BJ (cell line): ENCODE data around the gene FOXO6. TPM values are rescaled to one million over a fixed set of nuclear protein-coding genes. Genes with fewer than 3 reads are reported as not detected.

Experiments
- CTCF ChIA-PET: fragments of 350-600 bp; formaldehyde crosslinking; extraction: SDS; loops from one replicate; lab custom pipeline; 2021; ENCODE audit warnings: antibody characterized with exemption, inconsistent platforms; lab: Yijun Ruan, JAX
- POLR2A ChIA-PET: fragments of 300-600 bp; sonication (Branson Sonifier 250); formaldehyde crosslinking; extraction: SDS; loops from one replicate; lab custom pipeline; 2021; ENCODE audit warnings: antibody characterized with exemption; lab: Charles Lee
- DNase-seq: peaks from one replicate; pipeline ENCODE4 v3.0.0-alpha.2; 2011; ENCODE audit warnings: low read depth
- H3K27me3 ChIP-seq: 2 replicates; pipeline ENCODE4 v1.6.0; 2011; ENCODE audit warnings: low read length; ENCODE audit not compliant: control insufficient read depth, insufficient read depth
- H3K36me3 ChIP-seq: 2 replicates; pipeline ENCODE4 v1.5.1; 2011; ENCODE audit warnings: low read length; ENCODE audit not compliant: control insufficient read depth, insufficient read depth
- H3K4me3 ChIP-seq: 2 replicates; pipeline ENCODE4 v1.5.1; 2011; ENCODE audit warnings: low read depth, mild to moderate bottlenecking, control low read depth, low read length
- polyA plus RNA-seq: library from polyadenylated mRNA; depleted of rRNA; stranded (reverse); fragments of >200 nt; gene quantifications from 2 replicates; pipeline ENCODE4 v1.2.3, GENCODE V29; 2011
- TF ChIP-seq, protein P1 (sequence below): IDR thresholded peaks from 2 replicates; pipeline ENCODE4 v1.5.1; 2011; ENCODE audit warnings: low read depth, mild to moderate bottlenecking, control low read depth, inconsistent platforms, low read length, moderate library complexity; ENCODE audit not compliant: insufficient read depth

Gene FOXO6
- polyA plus RNA-seq, 1 experiment = 0.02 TPM

DNA sequence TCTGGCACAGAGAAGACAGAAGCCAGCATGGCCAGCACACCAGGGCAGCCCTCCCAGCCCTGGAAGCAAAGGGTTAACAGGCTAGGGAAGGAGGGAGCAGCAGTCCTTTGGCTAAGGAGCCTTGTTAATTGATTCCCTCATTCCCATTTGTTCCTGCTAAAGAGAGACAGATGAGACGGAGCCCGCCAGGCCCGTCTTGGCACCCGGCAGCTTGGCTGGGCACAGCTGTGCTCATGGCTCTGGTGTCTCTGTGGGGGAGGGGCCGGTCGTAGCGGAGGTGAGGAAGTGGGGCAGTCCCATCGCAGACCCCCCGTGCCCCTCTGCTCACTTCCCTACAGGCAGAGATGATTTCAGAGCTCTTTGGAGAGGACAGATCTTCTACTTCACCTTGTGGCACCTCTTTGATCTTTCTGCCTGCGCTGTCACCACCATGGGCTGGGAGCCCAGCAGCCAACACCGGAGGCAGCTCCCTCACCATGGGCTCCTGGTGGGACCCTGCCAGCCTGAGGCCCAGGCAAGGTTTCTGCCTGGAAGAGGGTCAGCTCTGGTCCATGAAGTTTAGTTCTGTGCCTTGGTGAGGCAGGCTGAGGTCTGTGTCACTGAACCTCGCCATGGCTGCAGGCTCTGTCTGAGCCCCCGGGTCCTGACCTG lies 38.0 kb downstream of the FOXO6 start:
- POLR2A ChIA-PET = no interaction called here
- H3K27me3 ChIP-seq = peaks cover 10% of the 10 kb centered on the region

DNA sequence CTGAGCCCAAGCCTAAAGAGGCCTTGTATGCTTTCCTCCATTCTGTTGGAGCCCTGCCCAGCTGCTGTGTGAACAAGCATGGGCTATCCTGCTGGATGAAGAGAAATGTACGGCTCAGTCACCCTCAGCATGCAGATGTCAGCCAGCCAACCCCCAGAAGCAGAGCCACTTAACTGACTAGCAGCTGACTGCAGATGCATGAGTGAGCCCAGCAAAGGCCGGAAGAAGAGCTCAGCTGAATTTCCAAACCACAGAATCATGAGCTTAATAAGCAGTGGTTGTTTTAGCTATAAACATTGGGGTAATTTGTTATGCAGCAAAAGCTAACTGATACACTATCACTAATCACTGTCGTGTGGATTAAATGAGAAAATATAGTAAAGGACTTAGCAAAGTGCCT lies 39.0 kb downstream of the FOXO6 start:
- H3K4me3 ChIP-seq = no peak overlapping the region
- H3K36me3 ChIP-seq = no peaks in the 10 kb centered on the region
- peaks cover 6% of the 10 kb centered on the region for H3K27me3 ChIP-seq
- no peak for DNase-seq
- TF ChIP-seq, protein P1, sequence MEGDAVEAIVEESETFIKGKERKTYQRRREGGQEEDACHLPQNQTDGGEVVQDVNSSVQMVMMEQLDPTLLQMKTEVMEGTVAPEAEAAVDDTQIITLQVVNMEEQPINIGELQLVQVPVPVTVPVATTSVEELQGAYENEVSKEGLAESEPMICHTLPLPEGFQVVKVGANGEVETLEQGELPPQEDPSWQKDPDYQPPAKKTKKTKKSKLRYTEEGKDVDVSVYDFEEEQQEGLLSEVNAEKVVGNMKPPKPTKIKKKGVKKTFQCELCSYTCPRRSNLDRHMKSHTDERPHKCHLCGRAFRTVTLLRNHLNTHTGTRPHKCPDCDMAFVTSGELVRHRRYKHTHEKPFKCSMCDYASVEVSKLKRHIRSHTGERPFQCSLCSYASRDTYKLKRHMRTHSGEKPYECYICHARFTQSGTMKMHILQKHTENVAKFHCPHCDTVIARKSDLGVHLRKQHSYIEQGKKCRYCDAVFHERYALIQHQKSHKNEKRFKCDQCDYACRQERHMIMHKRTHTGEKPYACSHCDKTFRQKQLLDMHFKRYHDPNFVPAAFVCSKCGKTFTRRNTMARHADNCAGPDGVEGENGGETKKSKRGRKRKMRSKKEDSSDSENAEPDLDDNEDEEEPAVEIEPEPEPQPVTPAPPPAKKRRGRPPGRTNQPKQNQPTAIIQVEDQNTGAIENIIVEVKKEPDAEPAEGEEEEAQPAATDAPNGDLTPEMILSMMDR = no peak
- CTCF ChIA-PET = no interaction called here
- POLR2A ChIA-PET = no interaction called here

More for the DNA sequence above, 38.0 kb downstream of the FOXO6 start:
- CTCF ChIA-PET = interaction anchor here (0.8 kb wide), 1 partner anchor 18 kb away, joined by 3 read pairs; no protein-coding TSS in a partner anchor
- DNase-seq = no peak
- no peaks in the 10 kb centered on the region for H3K36me3 ChIP-seq
- TF ChIP-seq, protein P1 = no peak
- H3K4me3 ChIP-seq = no peak overlapping the region

DNA sequence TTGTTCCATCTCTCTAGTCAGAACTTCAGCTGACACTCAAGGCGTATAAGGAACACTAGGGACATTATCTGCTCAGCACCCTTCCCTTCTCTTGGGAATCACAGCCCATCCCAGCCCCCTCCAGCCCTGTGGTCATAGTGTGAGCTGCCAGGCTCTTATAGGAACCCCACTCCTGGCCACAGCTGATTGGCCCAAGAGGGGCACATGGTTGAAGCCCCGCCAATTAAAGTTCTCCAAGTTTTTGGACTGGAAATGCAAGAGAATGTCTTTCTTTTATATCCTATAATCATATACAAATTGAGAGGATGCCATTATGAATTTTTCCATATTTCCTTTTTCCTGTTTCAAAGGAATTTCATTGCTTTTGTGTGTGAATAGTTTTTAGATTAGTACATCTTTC lies 40.7 kb downstream of the FOXO6 start:
- POLR2A ChIA-PET = no interaction called here
- no peaks in the 10 kb centered on the region for H3K36me3 ChIP-seq
- no peak overlapping the region for H3K4me3 ChIP-seq
- CTCF ChIA-PET = interaction anchor here (1.4 kb wide), 1 partner anchor 10 kb away, joined by 3 read pairs; no protein-coding TSS in a partner anchor
- TF ChIP-seq, protein P1 = no peak
- DNase-seq = no peak
- 0 out of 2 replicates have a peak, but pooled peaks cover 3% of the 10 kb centered on the region for H3K27me3 ChIP-seq

DNA sequence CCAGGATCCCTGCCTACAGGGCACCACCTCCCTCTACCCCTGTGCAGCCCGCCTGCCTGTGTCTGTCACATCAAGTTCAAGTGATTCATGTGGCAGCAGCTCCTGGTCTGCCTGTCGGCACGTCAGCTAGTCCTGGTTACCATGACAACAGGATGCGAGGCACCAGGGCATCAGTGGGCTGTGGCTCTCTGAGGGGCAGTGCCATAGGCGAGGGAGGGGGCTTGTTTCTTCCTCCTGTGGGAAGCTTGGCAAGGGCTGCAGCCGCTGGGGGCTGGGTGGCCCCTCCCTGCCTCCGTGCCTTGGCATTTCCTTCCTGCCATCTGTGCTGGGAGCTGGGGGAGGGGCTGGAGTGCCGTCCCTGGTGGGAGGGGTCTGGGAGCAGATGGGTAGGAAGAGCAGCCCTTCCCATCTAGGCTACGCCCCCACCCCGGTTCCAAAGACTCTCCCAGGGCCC lies 43.1 kb downstream of the FOXO6 start:
- no peak for DNase-seq
- no peak overlapping the region for H3K4me3 ChIP-seq
- H3K36me3 ChIP-seq = no peaks in the 10 kb centered on the region
- TF ChIP-seq, protein P1 = no peak
- ChIA-PET POLR2A (no interaction called here), CTCF (interaction anchor here (1.1 to 1.3 kb wide), 2 partner anchors 43 to 122 kb away, joined by 3 to 5 read pairs; partner anchors contain the start of gene FOXO6)
- peaks cover 2% of the 10 kb centered on the region for H3K27me3 ChIP-seq

DNA sequence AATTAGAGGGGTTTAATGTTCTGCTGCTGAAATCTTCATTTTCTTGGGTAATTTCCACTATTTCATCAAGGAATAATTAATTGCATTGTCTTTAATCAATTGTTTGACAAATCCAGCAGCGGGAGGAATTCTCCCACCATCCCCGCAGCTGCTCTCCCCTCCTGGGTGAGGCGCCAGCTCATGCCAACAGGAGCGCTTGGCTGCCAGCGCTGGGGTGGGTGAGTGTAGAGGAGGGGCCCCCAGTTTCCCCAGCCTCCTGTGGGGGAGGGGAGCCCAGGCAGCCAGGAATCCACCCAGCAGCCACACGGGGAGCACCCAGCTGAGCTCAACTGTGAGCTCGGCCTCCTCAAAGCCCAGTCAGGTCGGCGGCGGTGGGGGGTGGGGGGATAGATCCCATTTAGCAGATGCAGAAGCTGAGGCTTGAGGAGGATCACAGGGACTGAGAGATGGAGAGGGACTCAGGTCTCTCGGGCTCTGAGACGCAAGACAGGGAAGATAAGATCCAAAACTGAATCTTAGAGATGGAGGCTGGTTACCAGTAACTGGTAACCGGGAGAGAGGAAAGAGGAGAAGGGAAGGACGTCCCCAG lies 46.5 kb downstream of the FOXO6 start:
- Histone ChIP-seq H3K36me3 (no peaks in the 10 kb centered on the region), H3K4me3 (no peak overlapping the region), H3K27me3 (peaks cover 7% of the 10 kb centered on the region)
- TF ChIP-seq, protein P1 = no peak
- CTCF ChIA-PET = interaction anchor here (0.6 to 1.0 kb wide), 2 partner anchors 10 to 25 kb away, joined by 3 to 6 read pairs; no protein-coding TSS in a partner anchor
- no peak for DNase-seq
- POLR2A ChIA-PET = no interaction called here
